GM12891 (cell line): Measurements from ENCODE around the gene HAPLN2.

Source experiments
- POLR2A ChIP-seq: IDR thresholded peaks from 2 replicates; pipeline ENCODE4 v1.6.1; 2011; ENCODE audit warnings: low read depth, low read length, control low read depth
- SPI1 ChIP-seq: IDR thresholded peaks from 2 replicates; pipeline ENCODE4 v1.6.1; 2011; ENCODE audit warnings: low read depth, low read length, control low read depth

DNA sequence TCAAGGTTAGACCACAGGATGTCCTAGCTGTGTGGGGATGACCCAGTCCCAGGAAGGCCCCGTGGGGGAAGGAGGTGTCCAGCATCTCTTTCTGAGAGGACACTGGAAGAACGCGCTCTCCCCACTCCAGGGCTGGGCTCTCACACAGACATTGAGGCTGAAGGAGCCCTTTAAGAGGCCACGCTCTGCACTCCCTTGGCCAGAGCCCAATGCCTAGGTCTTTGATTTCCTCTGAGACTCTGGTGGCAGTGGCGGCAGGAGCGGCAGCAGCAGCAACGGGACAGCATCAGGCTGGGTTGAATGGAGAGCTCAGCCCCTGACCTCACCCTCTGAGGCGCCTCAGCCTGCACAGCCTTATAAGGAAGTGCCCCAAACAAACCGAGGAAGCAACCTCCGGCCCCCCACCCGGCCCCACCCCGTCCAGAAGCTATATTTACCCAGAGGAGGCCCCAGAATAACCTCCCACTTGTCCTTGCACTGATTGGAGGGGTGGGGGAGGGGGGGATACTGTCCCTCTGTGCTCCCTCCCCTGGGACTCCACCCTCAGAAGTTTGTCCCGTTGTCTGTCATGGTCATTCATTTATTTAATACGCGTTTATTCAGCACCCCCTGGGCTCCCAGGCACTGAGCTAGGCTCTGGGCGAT, 45.7 kb downstream of the HAPLN2 start:
- TF ChIP-seq SPI1 (peak; percentile 23; the same call in 1 of the 2 replicates), POLR2A (0 out of 2 replicates have a peak, but pooled peaks have one; percentile 15)
